Activated CD4-positive, alpha-beta T cell treated with anti-CD3 and anti-CD28 coated beads, Interleukin-10, Interleukin-2, amounts not matched to agents 100 ng/mL and 50 ng/mL, durations not matched to agents 16 hours and 8 hours (primary cell): ENCODE results near the gene IL34.

Experiments used
- DNase-seq: peaks from one replicate; pipeline ENCODE4 v3.0.0-alpha.2; 2020

The IL34 gene

DNA sequence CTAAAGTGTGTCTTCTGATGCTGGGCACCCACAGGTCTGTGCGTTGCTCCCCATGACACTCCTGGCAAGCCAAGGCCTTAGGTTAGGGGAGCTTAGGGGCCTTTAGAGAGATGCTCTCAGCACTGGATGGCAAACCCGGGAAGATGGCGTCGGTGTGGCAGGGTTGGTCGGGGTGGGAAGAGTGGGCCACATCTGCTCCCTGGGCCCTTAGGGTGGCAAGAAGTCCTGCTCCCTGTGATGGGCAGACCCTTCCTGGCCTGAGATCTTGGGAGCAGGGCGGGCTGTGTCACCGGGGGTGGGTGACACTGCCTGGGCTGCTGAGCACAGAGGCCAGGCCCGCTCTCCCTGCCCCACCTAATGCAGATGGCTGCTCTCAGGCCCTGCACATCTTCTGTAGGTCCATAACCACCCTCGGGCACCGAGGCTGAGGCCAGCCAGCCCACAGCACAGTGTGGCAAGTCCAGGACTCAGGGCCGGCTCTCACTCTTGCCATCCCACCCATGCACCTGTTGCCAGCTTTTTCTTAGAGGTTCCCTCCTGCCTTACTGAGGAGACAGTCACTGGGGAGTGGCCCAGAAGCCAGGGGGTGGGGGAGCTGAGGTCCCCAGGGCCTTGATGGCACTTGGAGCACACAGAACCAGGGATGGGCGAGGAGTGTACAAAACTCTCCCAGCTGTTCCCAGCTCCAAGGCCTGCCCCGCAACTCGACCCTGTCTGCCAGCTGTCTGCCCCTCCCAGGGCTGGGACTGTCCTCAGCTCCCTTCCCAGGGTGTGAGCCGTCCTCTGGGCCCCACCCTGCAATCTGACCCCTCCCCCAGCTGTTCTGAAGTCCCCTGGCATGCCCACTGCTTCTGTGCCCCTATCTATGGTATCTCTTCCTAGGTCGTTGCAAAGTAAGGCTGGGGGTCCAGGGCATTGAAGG is 43.9 kb downstream of the IL34 start:
- DNase-seq = no peak

DNA sequence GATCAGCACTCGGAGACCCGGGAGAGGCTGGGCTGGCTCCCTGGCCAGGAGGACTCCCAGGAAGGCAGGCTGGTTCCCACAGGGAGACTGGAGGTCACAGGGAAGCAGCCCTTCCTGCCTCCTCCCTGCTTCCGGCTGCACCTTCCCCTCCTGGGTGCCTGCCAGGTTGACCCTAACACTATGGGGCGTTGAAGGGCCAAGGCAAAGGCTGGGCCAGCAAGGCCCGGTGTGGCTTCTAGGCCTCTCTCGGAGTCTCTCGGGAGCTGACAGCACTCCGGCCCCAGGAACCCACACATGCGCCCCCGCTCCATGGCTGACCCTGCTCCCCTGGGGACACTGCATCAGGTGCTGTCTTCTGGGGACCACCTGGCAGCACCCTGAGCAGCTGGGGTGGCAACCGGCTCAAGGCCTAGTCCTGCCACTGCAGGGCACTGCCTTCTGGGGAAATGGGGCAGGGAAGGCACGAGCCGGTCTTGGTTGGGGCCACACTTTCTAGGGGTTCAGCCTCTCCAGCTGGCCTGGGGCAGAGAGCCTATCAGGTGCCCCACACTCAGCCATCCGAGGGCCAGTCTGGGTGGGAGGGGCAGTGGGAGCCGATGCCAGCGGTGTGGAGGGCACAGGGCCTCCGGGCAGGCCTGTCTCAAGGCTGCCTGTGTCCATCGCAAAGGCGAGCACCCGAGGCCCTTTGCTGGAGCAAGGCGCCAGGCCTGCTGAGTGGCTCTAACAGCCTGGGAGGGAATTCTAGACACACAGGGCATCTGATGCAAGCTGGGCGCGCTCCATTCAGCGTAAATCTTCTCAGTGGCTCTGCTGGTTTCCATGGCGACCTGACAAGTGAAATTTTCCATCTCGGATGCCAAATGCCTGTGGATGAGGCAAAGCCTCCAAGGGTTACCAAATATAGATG is 45.1 kb downstream of the IL34 start:
- no peak for DNase-seq

DNA sequence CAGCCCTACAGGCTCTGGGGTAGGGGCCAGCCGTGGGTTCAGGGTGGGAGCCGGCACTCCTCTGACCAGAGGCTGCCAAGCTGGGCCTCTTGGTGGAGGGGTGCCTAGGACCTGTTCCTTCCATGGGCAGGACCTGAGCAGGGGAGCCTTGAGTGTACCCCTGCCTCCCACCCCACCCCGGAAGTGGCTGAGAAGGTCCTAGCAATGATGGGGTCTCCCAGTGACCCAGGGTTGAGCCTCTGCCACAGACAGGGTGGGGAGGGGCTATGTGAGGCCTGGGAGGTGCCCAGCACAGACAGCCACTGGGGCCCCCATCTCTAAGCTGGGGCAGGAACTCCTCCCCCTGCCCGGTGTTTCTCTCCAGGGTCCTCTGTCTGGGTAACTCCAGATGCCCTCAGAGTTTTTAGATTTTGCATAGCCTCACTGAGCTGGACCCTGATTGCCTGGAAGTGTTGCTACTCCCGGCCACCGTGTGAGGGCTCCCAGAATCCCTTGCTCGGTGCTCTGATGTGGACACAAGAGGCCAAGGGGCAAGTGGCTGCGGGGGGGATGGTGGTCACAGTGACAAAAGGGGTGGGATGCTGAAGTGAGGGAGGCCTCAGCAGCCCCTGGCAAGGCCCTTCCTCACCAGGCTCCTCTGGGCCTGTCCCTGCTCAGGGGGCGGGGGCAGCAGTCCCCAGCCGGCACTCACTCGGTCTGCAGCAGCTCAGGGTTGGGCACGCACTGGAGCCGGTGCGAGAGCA is 45.9 kb downstream of the IL34 start:
- DNase-seq = no peak

DNA sequence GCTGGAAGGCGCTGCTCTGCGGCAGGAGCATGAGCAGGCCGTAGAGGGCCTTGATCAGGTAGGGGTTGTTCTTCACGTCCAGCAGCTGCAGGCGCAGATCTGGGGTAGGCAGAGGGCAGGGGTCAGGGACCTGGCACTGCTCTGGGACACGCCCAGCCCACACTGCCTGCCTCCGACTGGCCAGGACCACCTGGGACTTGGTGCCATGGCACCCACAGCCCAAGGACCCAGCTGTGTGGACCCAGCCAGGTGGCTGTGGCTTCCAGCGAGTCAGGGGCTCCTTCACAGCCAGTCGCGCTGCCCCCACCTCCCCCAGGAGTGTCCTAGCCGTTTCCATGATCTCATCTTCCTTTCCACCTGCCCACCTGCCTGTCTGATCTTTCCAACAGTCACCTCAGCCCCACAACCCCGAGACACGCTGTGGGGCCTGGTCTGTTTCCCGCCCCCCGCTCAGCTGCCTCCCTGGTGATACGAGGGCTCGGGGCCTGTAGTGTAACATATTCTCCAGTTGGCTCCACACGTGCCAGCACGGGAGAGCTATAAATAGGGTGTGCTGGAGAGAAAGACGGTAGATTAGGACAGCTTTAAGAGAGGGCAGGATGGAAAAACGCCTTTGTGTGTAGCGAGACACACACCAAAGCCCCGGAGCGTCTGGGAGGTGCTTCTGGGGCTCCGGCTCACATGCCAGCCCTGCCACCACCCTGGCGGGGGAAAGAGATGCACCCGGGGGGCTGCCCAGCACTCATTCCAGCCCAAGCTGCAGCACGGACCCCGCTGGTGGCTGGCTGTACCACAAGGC is 46.7 kb downstream of the IL34 start:
- no peak for DNase-seq

DNA sequence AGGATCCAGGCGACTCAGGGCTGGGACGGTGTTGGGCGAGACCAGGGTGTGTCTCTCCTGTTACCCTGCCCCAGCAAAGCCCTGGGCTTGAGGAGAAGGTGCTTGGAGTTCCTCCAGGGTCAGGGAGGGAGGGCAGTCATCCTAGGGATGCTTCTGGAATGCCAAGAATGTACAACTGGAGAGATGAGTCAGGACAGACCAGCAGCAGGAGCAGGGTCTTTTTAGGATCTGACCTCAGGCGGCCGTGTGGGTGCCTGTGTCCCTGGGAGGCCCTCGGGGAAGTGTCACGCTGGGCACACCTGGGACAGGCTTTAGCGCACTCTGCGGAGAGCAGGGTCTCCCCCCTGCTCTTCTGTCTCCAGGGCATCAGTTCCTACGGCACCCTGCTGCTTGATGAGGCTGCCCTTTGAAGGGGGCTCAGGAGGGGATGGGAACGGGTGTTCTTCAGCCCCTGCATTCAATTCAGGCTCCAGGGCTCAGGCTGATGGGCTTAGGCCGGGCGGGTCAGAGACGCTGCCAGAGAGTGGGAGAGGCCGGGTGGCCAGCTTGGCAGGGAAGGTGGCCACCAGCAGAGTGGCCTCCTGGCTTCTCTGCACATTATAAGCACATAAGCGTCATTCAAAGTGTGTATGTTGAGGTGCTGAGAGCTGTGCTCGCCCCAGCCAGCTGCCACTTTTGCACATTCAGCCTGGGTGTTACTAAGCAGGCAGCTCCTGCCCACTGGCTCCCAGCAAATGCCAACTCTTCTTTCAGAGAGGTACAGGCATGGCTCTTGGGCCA is 47.9 kb downstream of the IL34 start:
- no peak for DNase-seq

DNA sequence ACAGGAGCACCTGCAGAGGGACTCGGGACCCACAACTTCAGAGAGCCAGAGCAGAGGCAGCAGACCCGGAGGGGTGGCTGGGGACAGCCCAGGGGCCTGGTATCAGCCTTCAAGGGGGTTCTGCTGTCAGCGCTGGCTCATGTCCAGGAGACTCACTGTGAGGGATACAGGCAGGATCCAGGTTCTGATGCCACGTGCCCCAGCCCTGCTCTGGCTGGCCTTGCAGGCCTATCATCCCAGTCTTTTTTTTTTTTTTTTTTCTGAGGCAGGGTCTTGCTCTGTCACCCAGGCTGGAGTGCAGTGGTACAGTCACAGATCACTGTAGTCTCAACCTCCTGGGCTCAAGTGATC is 48.5 kb downstream of the IL34 start:
- no peak for DNase-seq

DNA sequence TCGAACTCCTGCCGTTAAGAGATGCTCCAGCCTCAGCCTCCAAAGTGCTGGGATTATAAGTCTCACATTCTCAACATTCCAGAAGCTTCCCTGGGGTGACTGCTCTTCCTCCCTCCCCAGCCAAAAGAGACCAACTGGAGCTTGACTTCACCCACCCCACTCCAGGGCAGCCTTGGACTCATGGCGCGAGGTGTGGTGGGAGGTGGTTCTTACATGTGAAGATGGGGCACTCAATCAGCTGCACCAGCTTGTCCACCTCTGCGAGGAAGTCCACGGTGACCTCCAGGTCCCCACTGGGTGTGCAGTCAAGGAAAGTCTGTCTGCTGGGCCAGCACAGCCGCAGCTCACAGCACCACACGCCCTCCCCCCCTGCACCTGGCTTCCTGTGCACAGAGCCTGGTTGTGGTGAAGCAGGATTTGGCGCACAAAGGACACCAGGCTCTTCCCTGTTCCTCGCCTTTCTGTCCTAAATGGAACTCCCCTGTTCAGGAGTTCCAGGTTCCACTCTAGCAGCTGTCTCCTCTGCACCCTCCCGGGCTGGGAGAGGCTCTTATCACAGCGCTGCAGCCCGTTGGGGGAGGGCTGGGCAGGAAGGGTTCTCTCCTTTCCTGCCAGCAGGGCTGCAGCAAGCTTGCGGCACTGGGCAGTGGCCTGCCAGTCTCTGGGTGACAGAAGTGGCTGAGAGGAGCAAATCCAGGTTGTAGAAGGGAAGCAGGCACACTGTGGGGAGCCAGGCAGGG is 49.1 kb downstream of the IL34 start:
- DNase-seq = no peak

DNA sequence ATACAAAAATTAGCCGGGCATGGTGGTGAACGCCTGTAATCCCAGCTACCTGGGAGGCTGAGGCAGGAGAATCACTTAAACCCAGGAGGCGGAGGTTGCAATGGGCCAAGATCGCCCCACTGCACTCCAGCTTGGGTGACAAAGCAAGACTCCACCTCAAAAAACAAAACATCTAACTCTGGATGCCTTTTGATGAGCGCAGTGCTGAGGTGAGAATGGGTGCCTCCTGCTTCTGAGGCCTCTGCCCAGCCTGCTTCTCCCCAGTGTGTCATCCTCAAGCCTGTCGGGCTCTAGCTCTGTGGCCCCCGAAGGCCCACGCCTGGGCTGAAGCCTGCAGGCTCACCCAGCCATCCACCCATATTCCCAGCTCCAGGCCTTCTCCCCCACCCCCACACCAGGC is 50.0 kb downstream of the IL34 start:
- DNase-seq = no peak

DNA sequence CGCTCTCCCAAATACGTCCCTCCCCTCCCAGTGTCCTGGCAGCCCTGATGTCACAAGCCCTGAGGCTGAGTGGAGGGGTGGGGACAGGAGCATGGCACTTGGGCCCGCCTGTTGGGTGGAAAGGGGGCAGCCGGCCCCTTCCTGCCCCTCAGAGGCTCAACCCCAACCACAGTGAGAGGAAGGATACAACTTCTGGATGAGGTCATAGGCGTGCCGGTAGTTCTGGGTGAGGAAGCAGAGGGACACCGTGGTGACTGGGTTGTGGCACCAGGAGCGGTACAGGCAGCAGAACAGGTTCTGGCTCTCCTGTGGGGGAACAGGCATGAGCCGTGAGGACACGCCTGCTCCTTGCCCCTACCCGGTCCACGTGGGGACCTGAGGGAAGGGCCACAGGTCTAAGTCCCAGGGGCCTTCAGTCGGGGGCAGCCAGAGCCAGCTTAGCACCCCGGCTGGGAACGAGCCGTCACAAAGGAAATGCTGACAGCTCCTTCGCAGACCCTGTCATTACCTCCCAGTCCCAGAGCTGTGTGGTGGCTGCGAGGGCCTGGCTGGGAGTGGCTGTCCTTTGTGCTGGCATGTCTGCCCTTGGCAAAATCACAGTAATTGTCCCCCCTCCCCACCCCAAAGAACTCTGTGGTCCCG is 50.7 kb downstream of the IL34 start:
- no peak for DNase-seq

DNA sequence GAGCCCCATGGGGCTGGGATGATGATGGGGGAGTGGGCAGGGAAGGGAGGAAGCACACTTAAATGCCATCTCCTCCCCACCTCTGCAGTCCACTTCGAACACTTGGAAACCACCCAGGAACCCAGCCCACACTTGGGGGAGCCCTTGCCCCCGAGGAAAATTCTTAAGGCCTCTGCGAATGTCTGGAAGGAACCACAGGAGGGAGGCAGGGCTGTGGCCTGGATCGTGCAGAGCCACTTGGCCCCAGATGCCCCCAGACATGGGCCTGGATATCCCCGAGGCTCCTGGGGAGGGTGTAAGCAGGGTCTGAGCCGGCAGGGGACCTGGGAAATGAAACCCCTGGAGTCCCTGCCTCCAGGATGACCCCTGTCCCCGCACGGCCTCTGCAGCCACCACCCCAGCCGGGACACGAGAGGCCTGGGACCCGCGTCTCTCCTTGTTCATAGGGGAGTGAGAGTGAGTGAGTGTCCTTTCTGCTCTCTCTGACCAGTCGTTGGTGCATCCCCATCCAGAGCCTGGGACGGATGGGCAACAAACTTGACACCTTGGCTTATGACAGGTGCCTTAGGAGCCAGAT is 51.3 kb downstream of the IL34 start:
- DNase-seq = no peak

DNA sequence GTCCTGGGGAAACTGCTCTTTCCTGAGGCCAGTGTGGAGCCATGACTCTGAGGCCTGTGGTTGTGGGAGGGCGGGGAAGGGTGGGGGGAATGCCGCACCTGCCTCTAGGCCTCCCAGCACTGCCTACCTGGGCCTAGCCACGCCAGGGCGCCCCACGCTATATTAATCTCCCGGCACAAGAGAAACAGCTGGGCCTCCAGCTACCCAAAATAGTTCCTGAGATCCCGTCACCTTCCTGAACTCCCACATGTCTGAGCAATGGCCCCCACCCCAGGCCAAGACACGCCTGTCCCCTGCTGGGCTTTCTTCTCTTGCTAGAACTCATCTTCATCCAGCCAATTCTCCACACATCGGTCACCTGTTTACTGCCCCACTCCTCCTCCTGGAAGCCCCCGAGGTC is 52.5 kb downstream of the IL34 start:
- no peak for DNase-seq

DNA sequence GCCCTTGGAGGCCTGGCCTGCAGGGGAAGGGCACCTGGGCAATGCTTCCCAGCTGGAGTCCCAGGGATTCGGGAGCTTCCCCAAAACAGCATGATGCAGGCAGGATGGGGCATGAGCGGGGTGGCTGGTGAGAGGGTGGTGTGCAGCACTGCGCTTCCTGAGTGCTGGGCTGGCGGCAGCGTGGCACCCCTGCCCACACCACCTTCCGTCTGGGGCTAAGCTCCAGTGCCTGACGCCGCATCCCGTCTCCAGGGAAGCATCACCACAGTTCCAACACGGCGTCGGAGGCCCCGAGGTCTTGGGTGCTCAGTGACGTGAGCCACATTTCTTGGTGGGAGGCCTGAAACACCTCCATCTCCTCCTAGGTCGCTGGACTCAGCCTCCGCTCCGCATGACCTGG is 53.3 kb downstream of the IL34 start:
- DNase-seq = no peak

DNA sequence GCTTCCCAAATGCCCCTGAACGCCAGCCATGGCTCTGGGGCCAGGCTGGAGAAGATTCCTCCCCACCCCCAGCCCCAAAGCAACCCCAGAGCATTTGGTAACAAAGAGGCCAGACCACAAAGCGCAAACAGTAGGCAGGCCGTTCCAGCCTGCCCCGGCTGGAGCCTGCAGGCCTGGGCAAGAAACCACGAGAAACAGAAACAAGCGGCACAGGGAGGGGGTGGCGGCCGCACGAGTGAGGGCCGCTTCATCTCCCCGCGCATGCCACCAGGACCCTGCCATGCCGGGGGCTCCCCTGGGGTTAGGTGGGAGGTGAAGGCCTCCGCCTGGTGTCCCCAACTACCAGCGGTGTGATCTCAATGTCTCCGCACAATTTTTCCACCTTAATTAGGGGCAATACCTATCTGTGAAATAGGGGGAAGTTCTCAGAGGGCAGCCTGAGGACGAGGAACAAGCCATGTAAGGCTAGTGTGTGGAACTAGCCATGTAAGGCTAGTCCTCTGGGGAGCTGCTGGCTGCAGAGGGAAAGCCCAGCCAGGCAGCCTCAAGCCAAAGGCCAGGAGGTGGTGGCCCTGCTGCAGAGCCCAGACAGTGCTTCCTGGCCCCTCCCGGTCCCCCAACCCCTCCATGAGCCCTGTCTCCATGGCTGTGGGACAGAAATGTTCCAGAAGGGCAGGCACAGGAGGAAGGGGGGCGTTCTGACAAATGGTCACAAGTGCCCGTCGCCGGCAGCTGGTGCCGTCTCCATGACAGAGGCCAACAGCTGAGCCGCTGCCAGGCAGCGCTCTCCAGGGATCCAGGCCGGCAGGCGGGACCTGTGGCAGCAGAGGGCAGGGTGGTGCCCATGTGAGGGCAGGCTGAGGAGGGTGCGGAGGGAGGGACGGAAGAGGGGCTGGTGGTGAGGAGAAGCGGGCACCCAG is 54.0 kb downstream of the IL34 start:
- DNase-seq = no peak

DNA sequence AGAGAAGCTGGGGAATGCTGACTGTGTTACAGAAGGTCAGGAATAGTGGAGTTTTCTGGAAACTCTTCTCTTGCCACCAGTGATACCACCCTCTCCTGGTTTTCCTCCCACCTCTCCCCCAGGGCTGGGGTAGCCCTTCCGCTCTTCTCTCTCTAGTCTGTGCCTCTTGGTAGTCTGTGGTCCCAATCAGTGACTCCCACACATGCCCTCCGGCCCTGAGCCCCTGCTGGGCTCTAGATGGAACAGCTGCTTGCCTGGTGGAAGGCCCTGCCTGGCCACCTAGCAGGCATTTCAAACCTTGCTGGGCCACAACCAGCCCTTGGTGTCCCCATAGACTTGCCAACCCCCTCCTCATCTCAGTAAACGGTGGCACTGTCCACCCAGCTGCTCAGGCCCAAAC is 54.7 kb downstream of the IL34 start:
- DNase-seq = no peak

DNA sequence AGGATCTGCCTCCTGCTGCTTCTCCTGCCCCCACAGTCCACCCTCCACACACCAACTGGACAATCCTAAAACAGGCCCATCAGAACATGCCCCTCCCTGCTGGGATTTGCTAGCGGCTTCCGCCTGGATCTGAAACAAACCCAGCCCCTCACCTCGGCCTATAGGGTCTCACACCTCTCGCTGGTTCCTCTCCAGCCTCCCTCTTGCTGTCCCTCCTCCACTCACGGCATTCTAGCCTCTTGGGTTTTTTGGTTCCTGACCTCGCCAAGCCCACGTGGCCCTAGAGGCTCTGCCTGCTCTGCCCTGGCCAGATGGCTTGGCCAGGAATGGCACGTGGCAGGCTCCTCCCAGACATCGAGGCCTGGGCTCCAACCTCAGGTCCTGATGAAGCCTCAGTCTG is 55.2 kb downstream of the IL34 start:
- DNase-seq = no peak

DNA sequence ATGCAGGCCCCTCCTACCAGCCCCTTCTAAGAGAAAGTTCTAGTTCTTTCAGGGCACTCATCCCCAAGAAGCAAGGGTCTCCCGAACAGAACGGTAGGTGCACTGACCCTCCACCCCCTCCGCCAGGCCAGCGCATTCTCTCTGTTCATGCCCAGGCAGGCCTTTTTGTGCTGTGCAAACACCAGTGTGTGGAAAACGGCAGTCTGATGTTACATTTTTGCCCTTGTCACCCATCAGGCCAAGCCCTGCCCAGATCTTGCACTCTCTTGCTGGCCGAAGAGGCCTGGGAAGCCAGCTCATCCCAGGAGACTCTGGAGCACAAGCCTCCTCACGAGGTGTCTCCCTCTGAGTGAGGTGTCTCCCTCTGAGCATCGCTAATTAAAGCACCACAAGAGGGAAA is 55.6 kb downstream of the IL34 start:
- no peak for DNase-seq

DNA sequence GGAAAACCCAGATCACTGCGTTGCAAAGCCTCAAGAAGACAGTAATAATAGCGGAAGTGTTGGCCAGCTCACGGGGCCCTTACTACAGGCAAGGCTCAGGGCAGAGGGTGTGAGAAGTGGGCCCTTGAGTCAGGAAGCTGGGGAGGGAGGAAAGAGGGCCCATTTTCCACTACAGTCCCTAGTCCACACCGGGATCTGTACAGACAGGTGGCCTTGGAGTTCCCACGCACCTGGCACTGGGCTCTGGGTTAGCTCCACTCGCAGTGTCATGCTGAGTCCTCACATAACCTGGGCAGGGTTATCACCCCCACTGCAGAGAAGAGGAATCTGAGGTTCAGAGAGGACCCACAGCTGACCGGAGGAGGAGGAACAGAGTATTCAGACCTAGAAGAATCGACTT is 56.3 kb downstream of the IL34 start:
- no peak for DNase-seq

DNA sequence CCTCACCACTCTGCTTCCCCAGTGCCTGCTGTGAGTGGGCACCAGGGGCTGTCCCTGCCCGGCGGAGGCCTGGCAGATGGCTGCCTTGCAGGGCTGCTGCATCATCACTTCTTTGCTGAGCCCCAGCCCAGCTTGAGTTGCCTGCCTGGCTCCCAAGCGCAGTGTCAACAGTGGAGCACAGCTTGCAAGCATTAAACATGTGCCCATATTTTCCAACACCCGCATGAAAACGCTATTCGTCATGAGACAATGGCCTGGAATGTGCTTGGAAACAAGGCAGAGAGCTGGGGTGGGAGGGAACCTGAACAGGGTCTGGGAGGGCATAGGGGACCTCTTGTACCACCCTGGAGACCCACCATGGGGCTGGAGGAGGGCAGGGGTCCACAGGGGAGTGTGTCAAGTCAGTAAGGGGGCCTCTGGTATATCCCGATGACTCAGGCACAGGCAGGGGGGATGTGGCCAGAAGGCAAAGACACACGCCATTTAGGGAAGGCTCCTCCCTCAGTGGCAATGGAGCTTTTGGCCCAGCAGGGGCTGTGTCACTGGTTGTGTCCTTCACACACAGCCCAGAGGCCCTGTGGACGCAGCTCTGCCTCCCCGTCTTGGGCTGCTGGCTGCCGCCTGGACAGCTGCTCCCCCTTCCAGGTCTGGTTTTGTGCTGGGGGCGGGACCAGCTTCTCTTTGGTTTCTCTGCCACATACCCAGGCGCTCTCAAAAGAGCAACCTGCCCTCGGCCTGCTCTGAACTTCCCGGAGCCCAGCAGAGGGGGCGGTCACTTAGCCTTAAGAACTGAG is 56.9 kb downstream of the IL34 start:
- no peak for DNase-seq
